HL-60 (cell line): Measurements from ENCODE around the gene OR4D6.

Source experiments
- DNase-seq, 2 experiments: peaks; one replicate each; pipeline ENCODE4 v3.0.0-alpha.2; 2010 to 2020; ENCODE audit warnings: low read depth in 1 of 2, low spot score in 1 of 2
- H3K27ac ChIP-seq: fragments of 250-450 bp; sonication (Bioruptor Pico); replicated peaks from 2 replicates; pipeline ENCODE4 v1.5.1; 2020; ENCODE audit warnings: mild to moderate bottlenecking, moderate library complexity
- H3K27me3 ChIP-seq: fragments of 250-450 bp; sonication (Bioruptor Pico); 2 replicates; pipeline ENCODE4 v1.5.1; 2021; ENCODE audit warnings: mild to moderate bottlenecking, moderate library complexity; ENCODE audit not compliant: insufficient read depth, poor library complexity, severe bottlenecking
- H3K4me3 ChIP-seq: replicated peaks from 2 replicates; pipeline ENCODE4 v1.5.1; 2011; ENCODE audit warnings: mild to moderate bottlenecking, control low read depth, low read length; ENCODE audit not compliant: insufficient read depth
- GABPA ChIP-seq: IDR thresholded peaks from 2 replicates; pipeline ENCODE4 v1.6.1; 2012; ENCODE audit warnings: low read depth
- POLR2AphosphoS5 ChIP-seq: IDR thresholded peaks from 2 replicates; pipeline ENCODE4 v1.6.1; 2012; ENCODE audit warnings: low read depth
- SPI1 ChIP-seq: IDR thresholded peaks from 2 replicates; pipeline ENCODE4 v1.6.1; 2012; ENCODE audit warnings: low read depth, mild to moderate bottlenecking, borderline replicate concordance
- TF ChIP-seq, protein P1 (sequence below): IDR thresholded peaks from 2 replicates; pipeline ENCODE4 v1.6.1; 2012; ENCODE audit warnings: low read depth; ENCODE audit not compliant: insufficient replicate concordance
- TF ChIP-seq, protein P2 (sequence below): IDR thresholded peaks from one replicate; pipeline ENCODE4 v1.5.1; 2011; ENCODE audit warnings: low read length, control low read depth, inconsistent platforms; ENCODE audit not compliant: insufficient read depth

Gene OR4D6

DNA sequence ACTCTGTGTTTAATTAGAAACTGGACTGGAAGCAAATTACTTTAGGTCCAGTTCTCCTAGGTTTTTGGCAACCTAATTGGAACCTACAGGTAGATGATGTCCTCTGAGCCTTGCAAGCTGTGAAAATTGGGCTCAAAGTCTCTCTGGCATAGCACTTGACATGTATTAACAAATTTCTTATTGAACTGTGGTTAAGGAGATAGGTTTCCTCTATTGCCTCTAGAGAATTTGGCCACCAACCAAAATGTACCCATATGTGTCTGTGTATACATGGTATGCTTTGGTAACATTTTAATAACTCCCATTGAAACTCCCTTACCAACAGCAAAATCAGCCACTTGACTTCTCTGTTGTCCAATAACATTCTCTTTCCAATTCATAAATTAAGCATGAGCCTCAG, 16.3 kb downstream of the OR4D6 start, which contains the start of gene OR4D10:
OR4D10 (plus strand) TSS at position 301 of the 400 bp plus-strand sequence. CDS start 4,115 bp downstream, outside the sequence.
- H3K27ac ChIP-seq = no peak within 1 kb of the TSS
- TF ChIP-seq POLR2AphosphoS5 (no peak), SPI1 (no peak), GABPA (no peak)
- TF ChIP-seq, protein P1, sequence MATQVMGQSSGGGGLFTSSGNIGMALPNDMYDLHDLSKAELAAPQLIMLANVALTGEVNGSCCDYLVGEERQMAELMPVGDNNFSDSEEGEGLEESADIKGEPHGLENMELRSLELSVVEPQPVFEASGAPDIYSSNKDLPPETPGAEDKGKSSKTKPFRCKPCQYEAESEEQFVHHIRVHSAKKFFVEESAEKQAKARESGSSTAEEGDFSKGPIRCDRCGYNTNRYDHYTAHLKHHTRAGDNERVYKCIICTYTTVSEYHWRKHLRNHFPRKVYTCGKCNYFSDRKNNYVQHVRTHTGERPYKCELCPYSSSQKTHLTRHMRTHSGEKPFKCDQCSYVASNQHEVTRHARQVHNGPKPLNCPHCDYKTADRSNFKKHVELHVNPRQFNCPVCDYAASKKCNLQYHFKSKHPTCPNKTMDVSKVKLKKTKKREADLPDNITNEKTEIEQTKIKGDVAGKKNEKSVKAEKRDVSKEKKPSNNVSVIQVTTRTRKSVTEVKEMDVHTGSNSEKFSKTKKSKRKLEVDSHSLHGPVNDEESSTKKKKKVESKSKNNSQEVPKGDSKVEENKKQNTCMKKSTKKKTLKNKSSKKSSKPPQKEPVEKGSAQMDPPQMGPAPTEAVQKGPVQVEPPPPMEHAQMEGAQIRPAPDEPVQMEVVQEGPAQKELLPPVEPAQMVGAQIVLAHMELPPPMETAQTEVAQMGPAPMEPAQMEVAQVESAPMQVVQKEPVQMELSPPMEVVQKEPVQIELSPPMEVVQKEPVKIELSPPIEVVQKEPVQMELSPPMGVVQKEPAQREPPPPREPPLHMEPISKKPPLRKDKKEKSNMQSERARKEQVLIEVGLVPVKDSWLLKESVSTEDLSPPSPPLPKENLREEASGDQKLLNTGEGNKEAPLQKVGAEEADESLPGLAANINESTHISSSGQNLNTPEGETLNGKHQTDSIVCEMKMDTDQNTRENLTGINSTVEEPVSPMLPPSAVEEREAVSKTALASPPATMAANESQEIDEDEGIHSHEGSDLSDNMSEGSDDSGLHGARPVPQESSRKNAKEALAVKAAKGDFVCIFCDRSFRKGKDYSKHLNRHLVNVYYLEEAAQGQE = no peak
- DNase-seq = no peak
- H3K27me3 ChIP-seq = peaks cover 3% of the 10 kb centered on the region
- H3K4me3 ChIP-seq = no peak within 1 kb of the TSS

DNA sequence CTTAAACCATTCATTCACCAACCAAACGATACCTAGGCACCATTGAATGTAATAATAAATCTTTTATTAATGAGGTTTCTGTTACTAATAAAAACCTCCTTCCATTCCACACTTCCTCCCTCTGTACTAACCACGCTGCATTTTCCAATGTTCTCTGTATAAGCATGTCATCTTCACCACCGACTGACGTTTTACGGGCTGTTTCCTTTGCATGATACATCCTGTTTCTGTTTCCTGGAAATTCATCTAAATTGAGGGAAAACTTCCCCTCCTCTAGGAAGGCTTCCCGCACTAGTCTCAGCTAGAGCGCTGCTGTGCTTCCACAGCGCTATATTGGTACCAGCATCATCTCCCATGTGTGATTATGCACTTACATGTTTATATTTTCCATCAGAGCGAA, 18.4 kb downstream of the OR4D6 start:
- peaks cover 3% of the 10 kb centered on the region for H3K27me3 ChIP-seq
- no peak for DNase-seq
- no peak overlapping the region for H3K4me3 ChIP-seq
- no peak overlapping the region for H3K27ac ChIP-seq
- TF ChIP-seq GABPA (no peak), POLR2AphosphoS5 (no peak), SPI1 (no peak)
- TF ChIP-seq, protein P2, sequence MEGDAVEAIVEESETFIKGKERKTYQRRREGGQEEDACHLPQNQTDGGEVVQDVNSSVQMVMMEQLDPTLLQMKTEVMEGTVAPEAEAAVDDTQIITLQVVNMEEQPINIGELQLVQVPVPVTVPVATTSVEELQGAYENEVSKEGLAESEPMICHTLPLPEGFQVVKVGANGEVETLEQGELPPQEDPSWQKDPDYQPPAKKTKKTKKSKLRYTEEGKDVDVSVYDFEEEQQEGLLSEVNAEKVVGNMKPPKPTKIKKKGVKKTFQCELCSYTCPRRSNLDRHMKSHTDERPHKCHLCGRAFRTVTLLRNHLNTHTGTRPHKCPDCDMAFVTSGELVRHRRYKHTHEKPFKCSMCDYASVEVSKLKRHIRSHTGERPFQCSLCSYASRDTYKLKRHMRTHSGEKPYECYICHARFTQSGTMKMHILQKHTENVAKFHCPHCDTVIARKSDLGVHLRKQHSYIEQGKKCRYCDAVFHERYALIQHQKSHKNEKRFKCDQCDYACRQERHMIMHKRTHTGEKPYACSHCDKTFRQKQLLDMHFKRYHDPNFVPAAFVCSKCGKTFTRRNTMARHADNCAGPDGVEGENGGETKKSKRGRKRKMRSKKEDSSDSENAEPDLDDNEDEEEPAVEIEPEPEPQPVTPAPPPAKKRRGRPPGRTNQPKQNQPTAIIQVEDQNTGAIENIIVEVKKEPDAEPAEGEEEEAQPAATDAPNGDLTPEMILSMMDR = no peak
- TF ChIP-seq, protein P1 = no peak

DNA sequence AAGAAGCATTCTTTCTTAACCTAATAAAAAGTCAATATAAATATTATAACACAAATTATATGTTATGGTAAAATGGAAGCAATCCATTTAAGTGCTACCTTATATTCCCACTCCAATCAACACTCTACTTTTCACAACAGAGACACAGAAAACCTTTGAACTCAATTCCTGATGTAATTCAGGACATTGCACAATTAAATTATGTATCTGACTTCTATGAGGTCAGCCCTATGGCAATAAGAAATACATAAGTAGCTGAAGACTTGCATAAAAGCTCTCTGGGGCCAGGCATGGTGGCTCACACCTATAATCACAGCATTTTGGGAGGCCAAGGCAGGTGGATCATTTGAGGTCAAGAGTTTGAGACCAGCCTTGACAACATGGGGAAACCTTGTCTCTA, 23.1 kb downstream of the OR4D6 start:
- Histone ChIP-seq H3K4me3 (no peak overlapping the region), H3K27ac (no peak overlapping the region), H3K27me3 (peaks cover 3% of the 10 kb centered on the region)
- no peak for TF ChIP-seq GABPA
- TF ChIP-seq, protein P1 = no peak
- peak in 1 of 2 experiments; percentile 3 for DNase-seq

DNA sequence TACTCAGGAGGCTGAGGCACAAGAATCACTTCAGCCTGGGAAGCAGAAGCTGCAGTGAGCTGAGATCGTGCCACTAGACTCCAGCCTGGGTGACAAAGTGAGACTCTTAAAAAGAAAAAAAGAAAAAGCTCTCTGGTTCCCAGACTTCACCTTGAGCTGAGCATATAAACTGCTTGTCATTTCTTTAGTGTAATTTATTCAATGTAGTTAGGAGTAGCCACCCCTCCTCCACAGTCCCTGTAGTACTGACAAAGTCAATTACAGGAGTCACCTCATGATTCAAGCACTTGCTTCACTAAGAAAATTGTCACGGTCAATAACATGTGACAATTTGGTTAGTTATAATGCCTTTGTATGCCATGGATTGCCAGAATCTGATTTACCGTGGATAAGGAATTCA, 23.6 kb downstream of the OR4D6 start:
- Histone ChIP-seq H3K27ac (no peak overlapping the region), H3K27me3 (peaks cover 3% of the 10 kb centered on the region), H3K4me3 (no peak overlapping the region)
- DNase-seq = no peak
- TF ChIP-seq, protein P1 = no peak
- no peak for TF ChIP-seq GABPA
- no peak for TF ChIP-seq SPI1
- no peak for TF ChIP-seq POLR2AphosphoS5
- TF ChIP-seq, protein P2 = no peak
